Gastroesophageal sphincter (tissue), 4 donors: Measurements from ENCODE around the gene MLLT3. TPM values are rescaled to one million over a fixed set of nuclear protein-coding genes. Genes with fewer than 3 reads are reported as not detected.

Experiments used
- ATAC-seq: fragments of 150-250 bp; one replicate; pipeline ENCODE4 v1.9.1; 2016; ENCODE audit warnings: mild to moderate bottlenecking, moderate library complexity
- H3K27ac ChIP-seq, 4 donors: fragments of 200-600 bp; sonication (generic) in 3 of 4; 1 replicate in 3 of 4; 2 replicates in 1 of 4; pipeline ENCODE4 v1.5.1; 2016 to 2019
- H3K27me3 ChIP-seq: fragments of 200-600 bp; sonication (generic); one replicate; pipeline ENCODE4 v1.5.1; 2019
- H3K36me3 ChIP-seq, 2 donors: fragments of 200-600 bp; sonication (generic); one replicate each; pipeline ENCODE4 v1.5.1; 2019; ENCODE audit warnings: control low read depth in 1 of 2
- H3K4me1 ChIP-seq, 3 donors: fragments of 200-600 bp; sonication (generic); 1 replicate in 2 of 3; 2 replicates in 1 of 3; pipeline ENCODE4 v1.5.1; 2016 to 2019; ENCODE audit warnings: control low read depth in 2 of 3
- H3K4me3 ChIP-seq, 2 donors: fragments of 200-600 bp; sonication (generic); one replicate each; pipeline ENCODE4 v1.5.1; 2019; ENCODE audit warnings: mild to moderate bottlenecking in 1 of 2, moderate library complexity in 1 of 2
- H3K9me3 ChIP-seq, 3 donors: fragments of 200-600 bp; sonication (generic); one replicate each; pipeline ENCODE4 v1.5.1; 2017 to 2019; ENCODE audit warnings: control low read depth in 2 of 3
- CTCF ChIP-seq, 4 experiments: fragments of 200-600 bp in 2 of 4; fragments of 450-650 bp in 2 of 4; sonication (generic) in 1 of 4; IDR thresholded peaks; one replicate each; pipeline ENCODE4 v1.5.1; 2017 to 2019; ENCODE audit warnings: antibody characterized with exemption in 4 of 4, mild to moderate bottlenecking in 2 of 4, moderate library complexity in 2 of 4
- EP300 ChIP-seq: sonication (generic); formaldehyde crosslinking; IDR thresholded peaks from one replicate; pipeline ENCODE4 v1.6.1; 2017; ENCODE audit warnings: antibody characterized with exemption, mild to moderate bottlenecking
- POLR2A ChIP-seq, 2 donors: fragments of 450-650 bp; IDR thresholded peaks; one replicate each; pipeline ENCODE4 v1.6.1; 2017; ENCODE audit warnings: antibody characterized with exemption in 2 of 2, mild to moderate bottlenecking in 2 of 2, moderate library complexity in 1 of 2
- POLR2AphosphoS5 ChIP-seq: sonication (generic); formaldehyde crosslinking; IDR thresholded peaks from one replicate; pipeline ENCODE4 v1.6.1; 2017; ENCODE audit warnings: antibody characterized with exemption
- WGBS, 2 donors: methylation state at CpG; one replicate each; pipeline ENCODE4 v1.1.5; 2018; ENCODE audit warnings: low coverage in 1 of 2; 5-methylcytosine and 5-hydroxymethylcytosine counted together
- total RNA-seq, 4 donors: library from RNA; depleted of rRNA; stranded (reverse); fragments of >200 nt; gene quantifications; one replicate each; pipeline ENCODE4 v1.1.0, GENCODE V29; 2016

The MLLT3 gene
- total RNA-seq, 4 donors from 2014 or later = 21.2 to 37.2 (median 29.6) TPM

DNA sequence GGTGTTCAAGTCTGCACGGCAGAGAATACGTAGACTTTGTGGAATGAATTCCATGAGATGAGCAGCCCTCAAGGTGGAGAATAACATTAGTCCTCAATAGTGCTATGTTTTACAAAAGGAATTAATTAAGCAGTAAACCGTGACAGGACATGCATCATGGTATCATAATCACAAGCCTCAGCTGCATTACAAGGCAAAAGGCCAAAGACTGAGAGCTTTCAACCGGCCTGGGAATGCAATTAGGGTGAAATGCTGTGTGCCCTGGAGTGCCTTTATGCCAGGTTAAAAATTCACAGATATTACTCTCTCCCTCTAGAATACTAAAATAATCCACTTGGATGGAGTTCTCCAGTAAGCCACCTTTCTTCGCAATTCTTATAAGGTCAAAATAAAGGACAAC is 270.6 kb downstream of the MLLT3 start:
- no peak for ATAC-seq
- Histone ChIP-seq H3K27me3 (no peaks in the 10 kb centered on the region), H3K4me3 (no peak overlapping the region), H3K27ac (no peak overlapping the region), H3K4me1 (peaks cover 2 to 29% (median 5%) of the 10 kb centered on the region in 3 donors), H3K9me3 (no peaks in the 10 kb centered on the region), H3K36me3 (peaks cover 0 to 30% of the 10 kb centered on the region in 2 donors)
- TF ChIP-seq EP300 (no peak), POLR2AphosphoS5 (no peak), CTCF (IDR thresholded peaks at IDR 0.05) (no peak), POLR2A (IDR thresholded peaks at IDR 0.05) (no peak)
- 76 to 92% methylated on average over 2 to 4 of the region's 5 CpGs for WGBS, 2 donors

DNA sequence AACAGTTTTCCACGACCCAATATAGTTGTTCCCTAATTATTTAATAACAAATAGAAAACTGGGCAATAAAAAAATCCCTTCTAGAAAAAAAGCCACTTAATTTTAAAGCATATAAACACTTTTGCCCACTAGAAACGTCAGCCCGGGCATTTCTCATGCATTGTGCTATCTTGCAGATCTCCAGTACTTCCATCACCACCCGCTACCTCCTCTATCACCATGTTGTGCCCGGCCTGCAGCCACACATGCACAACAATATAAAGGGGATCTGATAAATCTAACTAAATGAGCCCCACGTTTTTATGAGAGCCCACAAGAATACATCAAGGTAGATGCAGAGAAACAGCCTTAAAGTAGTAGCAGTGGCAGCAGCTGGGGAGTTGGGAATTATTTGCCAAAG is 272.7 kb downstream of the MLLT3 start:
- Histone ChIP-seq H3K9me3 (no peaks in the 10 kb centered on the region), H3K4me1 (peaks cover 0 to 7% (median 0%) of the 10 kb centered on the region in 3 donors), H3K27ac (no peak overlapping the region), H3K27me3 (no peaks in the 10 kb centered on the region), H3K4me3 (no peak overlapping the region), H3K36me3 (peaks cover 0 to 44% of the 10 kb centered on the region in 2 donors)
- TF ChIP-seq EP300 (no peak), POLR2A (IDR thresholded peaks at IDR 0.05) (no peak), POLR2AphosphoS5 (no peak), CTCF (IDR thresholded peaks at IDR 0.05) (no peak)
- WGBS, 2 donors = 78 to 89% methylated on average over 3 to 5 of the region's 6 CpGs
- no peak for ATAC-seq

DNA sequence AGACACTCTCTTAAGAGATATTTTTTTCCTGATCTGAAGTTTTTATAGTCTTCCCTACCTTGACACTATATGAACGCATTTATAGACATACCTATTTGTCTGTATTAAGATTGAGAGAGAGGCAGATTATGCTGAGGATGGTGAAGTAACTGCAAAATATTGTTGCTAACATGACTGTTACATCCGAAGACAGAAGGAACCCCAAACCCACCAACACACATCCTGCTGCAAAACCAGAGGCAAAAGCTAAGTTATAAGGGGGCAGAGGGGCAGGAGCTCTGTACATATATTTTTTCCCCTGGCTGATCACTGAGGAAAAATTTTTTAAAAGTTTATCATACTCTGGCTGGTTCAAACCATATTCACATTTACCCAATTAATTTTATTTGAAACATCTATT is 279.0 kb downstream of the MLLT3 start:
- TF ChIP-seq POLR2A (IDR thresholded peaks at IDR 0.05) = no peak
- no peak for TF ChIP-seq EP300
- WGBS, 2 donors = 95 to 100% methylated on average over 1 to 2 of the region's 2 CpGs
- Histone ChIP-seq H3K27ac (no peak overlapping the region), H3K4me3 (no peak overlapping the region), H3K36me3 (peaks cover 0 to 19% of the 10 kb centered on the region in 2 donors), H3K27me3 (no peaks in the 10 kb centered on the region), H3K4me1 (no peaks in the 10 kb centered on the region), H3K9me3 (no peaks in the 10 kb centered on the region)
- ATAC-seq = no peak

DNA sequence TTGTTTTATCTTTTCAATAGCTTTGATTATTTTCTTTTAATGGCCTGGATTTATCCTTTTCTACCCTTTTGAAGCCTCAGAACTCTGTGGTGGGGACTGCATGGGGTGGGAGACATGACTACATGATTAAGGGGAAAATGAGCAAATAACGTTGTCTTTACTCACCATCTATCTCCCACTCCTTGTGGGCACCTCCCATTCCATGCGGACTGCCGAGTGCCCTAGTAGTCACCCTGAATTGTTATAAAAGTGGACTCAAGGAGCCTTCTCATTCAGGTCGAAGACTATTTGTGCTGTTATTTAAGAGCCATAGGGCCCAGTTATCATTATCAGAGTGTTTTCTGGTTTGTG is 281.8 kb downstream of the MLLT3 start:
- WGBS, 2 donors = 63 to 75% methylated on average over 4 of the region's 4 CpGs
- Histone ChIP-seq H3K36me3 (peaks cover 0 to 2% of the 10 kb centered on the region in 2 donors), H3K9me3 (no peaks in the 10 kb centered on the region), H3K4me3 (no peak overlapping the region), H3K4me1 (no peaks in the 10 kb centered on the region), H3K27me3 (peaks cover 7% of the 10 kb centered on the region), H3K27ac (no peak overlapping the region)
- TF ChIP-seq EP300 (no peak), POLR2AphosphoS5 (no peak)
- no peak for ATAC-seq

DNA sequence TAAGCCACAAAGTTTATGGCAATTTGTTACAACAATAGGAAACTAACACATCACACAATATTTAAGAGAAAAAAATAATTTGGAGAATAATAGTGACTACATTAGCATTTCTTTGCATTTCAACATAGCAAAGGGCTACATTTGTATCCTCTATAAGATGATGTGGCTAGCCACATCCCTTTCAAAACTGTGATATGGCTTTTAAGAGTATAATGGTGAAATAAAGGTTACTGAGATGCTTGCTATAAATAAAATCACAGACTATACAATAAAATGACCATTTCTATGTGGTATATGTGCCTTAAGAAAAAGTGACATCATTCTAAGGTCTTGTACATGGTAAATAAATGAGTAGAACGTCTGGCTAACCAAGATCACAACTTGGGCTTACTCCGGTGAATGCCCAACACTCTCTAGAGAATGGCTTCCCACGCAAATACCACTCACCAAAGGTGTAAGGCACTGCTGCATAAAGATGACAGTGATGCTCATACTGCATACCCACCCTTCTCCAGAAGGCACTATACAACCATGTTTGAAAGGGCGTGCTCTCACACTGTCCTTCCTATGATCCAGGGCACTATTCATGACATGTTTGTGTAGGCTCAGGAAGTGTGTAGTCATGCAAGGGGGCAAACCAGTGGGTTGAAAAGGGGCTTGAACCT is 286.5 kb downstream of the MLLT3 start:
- H3K9me3 ChIP-seq = no peaks in the 10 kb centered on the region
- H3K4me3 ChIP-seq = no peak overlapping the region
- no peak for ATAC-seq
- peaks cover 7% of the 10 kb centered on the region for H3K27me3 ChIP-seq
- H3K4me1 ChIP-seq = no peaks in the 10 kb centered on the region
- no peak overlapping the region for H3K27ac ChIP-seq
- TF ChIP-seq POLR2A (IDR thresholded peaks at IDR 0.05) = no peak
- WGBS, 2 donors = 86% methylated on average over 4 of the region's 4 CpGs
- no peaks in the 10 kb centered on the region for H3K36me3 ChIP-seq

GRCh38 chr9:20333991-20334390 is 288.3 kb downstream of the MLLT3 start:
- H3K4me3 ChIP-seq = no peak overlapping the region
- no peak overlapping the region for H3K27ac ChIP-seq
- H3K9me3 ChIP-seq = no peaks in the 10 kb centered on the region
- no peak for TF ChIP-seq POLR2AphosphoS5
- TF ChIP-seq POLR2A (IDR thresholded peaks at IDR 0.05) = no peak
- no peak for TF ChIP-seq EP300
- TF ChIP-seq CTCF (IDR thresholded peaks at IDR 0.05) = no peak
- no peak for ATAC-seq
- no peaks in the 10 kb centered on the region for H3K4me1 ChIP-seq
- no peaks in the 10 kb centered on the region for H3K36me3 ChIP-seq
- H3K27me3 ChIP-seq = peaks cover 7% of the 10 kb centered on the region
- 66 to 89% methylated on average over 4 of the region's 5 CpGs for WGBS, 2 donors
